ENCODE measurements around the gene PI4KB. TPM values are rescaled to one million over a fixed set of nuclear protein-coding genes. Genes with fewer than 3 reads are reported as not detected.

Gene PI4KB
- total and polyA plus RNA-seq, 2 experiments from 2014 or later, result 15.3 to 25.5 TPM

DNA sequence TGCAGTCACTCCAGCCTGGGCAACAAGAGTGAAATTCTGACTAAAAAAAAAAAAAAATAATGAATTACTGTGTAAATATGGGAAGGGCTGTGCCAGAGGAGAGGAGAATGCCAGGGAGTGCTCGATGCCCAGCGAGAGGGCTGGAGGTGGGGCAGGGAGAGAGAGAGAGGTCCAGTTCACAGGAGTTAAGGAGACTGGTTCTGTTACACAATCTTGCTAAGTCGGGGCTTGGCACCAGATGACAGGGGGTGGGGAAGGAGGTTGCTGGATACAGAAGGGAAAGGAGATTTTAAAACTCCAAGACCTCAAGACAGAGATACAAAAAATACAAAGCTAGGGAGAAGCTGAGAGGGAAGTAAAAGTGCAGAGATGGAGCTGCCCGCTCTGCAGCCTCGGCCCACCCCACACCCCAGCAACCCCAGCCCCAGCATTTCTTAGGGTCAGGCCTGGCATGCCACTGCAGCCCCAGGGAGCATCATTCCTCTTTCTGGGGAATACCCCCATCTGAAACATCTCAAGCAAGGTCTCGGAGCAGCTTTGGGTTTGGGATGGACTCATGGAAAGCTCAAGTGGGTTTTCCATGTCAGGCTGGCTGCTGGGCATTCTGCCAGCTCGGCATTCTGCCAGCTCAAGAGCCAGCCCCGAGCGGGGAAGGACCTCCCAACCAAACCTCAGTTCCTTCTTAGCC, 44.3 kb upstream of the PI4KB start:
- peak overlapping the region; percentile 69 for H3K4me2 ChIP-seq
- H3K9me3 Mint-ChIP-seq, result no peaks in the 10 kb centered on the region; the same call in 2 of the 3 replicates
- H3K36me3 Mint-ChIP-seq (ENCODE audit: low read depth), result peaks cover 3% of the 10 kb centered on the region; the same call in 1 of the 3 replicates
- peak overlapping the region; percentile 42; the same call in 1 of the 2 replicates for H3K4me3 ChIP-seq
- H2AFZ ChIP-seq, result 0 out of 2 replicates have a peak overlapping the region, but pooled peaks have one; percentile 67
- H3K36me3 ChIP-seq (ENCODE audit: insufficient read depth), result no peaks in the 10 kb centered on the region
- ATAC-seq, result no peak
- H4K20me1 ChIP-seq (replicated peaks; ENCODE audit: insufficient read depth), result no peaks in the 10 kb centered on the region
- H3F3A ChIP-seq (replicated peaks; ENCODE audit: low read depth), result no peaks in the 10 kb centered on the region
- H3K27ac Mint-ChIP-seq, result peak overlapping the region; percentile 24; the same call in 1 of the 2 replicates
- no peaks in the 10 kb centered on the region for H3K79me2 ChIP-seq (replicated peaks; ENCODE audit: insufficient read depth)
- H3K4me3 Mint-ChIP-seq, result peak overlapping the region; percentile 70; the same call in 2 of the 3 replicates
- DNase-seq (ENCODE audit: low spot score), result no peak
- no peaks in the 10 kb centered on the region for H3K27me3 ChIP-seq (ENCODE audit: insufficient read depth)
- H3K27me3 Mint-ChIP-seq (ENCODE audit: insufficient read depth, low read depth, poor library complexity), result peaks cover 16% of the 10 kb centered on the region
- H3K4me1 Mint-ChIP-seq, result peaks cover 27% of the 10 kb centered on the region
- no peak overlapping the region for H3K27ac ChIP-seq (ENCODE audit: low read depth)
- peaks cover 16% of the 10 kb centered on the region for H3K4me1 ChIP-seq (ENCODE audit: insufficient read depth)
- no peaks in the 10 kb centered on the region for H3K9me2 ChIP-seq (ENCODE audit: insufficient read depth)
- TF ChIP-seq POLR2AphosphoS5 (IDR thresholded peaks at IDR 0.05; ENCODE audit: low read depth) (no peak), REST (IDR thresholded peaks at IDR 0.05; ENCODE audit: unreplicated experiment) (no peak), CTCF (conservative IDR thresholded peaks at IDR 0.05; ENCODE audit: low read depth in 2 of 2) (no peak), JUNB (IDR thresholded peaks at IDR 0.05; ENCODE audit: unreplicated experiment) (no peak), ZNF462 (CRISPR knock-in tag; IDR thresholded peaks at IDR 0.05) (no peak), CREB1 (CRISPR knock-in tag; IDR thresholded peaks at IDR 0.05; ENCODE audit: low read depth) (no peak), NANOG (IDR thresholded peaks at IDR 0.05; ENCODE audit: borderline replicate concordance) (no peak), EZH2phosphoT487 (IDR thresholded peaks at IDR 0.05; ENCODE audit: unreplicated experiment) (no peak)
- TF ChIP-seq, protein P1, sequence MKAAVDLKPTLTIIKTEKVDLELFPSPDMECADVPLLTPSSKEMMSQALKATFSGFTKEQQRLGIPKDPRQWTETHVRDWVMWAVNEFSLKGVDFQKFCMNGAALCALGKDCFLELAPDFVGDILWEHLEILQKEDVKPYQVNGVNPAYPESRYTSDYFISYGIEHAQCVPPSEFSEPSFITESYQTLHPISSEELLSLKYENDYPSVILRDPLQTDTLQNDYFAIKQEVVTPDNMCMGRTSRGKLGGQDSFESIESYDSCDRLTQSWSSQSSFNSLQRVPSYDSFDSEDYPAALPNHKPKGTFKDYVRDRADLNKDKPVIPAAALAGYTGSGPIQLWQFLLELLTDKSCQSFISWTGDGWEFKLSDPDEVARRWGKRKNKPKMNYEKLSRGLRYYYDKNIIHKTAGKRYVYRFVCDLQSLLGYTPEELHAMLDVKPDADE (IDR thresholded peaks at IDR 0.05), result no peak
